HEK293 (cell line): ENCODE measurements around the gene SLC7A10.

Source experiments
- CTCF ChIA-PET: fragments of 350-600 bp; formaldehyde crosslinking; extraction: SDS; loops from one replicate; lab custom pipeline; 2021; ENCODE audit warnings: antibody characterized with exemption; lab: Yijun Ruan, JAX
- POLR2A ChIA-PET: fragments of 300-600 bp; formaldehyde crosslinking; extraction: SDS; loops from one replicate; lab custom pipeline; 2020; ENCODE audit warnings: antibody characterized with exemption, inconsistent platforms; lab: Yijun Ruan, JAX
- H3K27ac ChIP-seq: fragments of 200-500 bp; sonication (Bioruptor generic); 2 replicates; pipeline ENCODE4 v1.5.1; 2014; ENCODE audit warnings: low read depth, low read length, control low read depth, inconsistent platforms; ENCODE audit errors: extremely low read depth
- H3K36me3 ChIP-seq, 2 experiments: fragments of 200-500 bp in 1 of 2; sonication (Bioruptor generic) in 1 of 2; 1 replicate in 1 of 2; 2 replicates in 1 of 2; pipeline ENCODE4 v1.5.1; 2014 to 2017; ENCODE audit warnings: inconsistent platforms in 2 of 2, low read length in 2 of 2; ENCODE audit not compliant: control insufficient read depth in 2 of 2, insufficient read depth in 1 of 2
- H3K4me1 ChIP-seq: fragments of 200-500 bp; sonication (Bioruptor generic); 2 replicates; pipeline ENCODE4 v1.5.1; 2014; ENCODE audit warnings: mild to moderate bottlenecking, low read length, inconsistent platforms; ENCODE audit not compliant: control insufficient read depth, insufficient read depth
- H3K4me3 ChIP-seq: 2 replicates; pipeline ENCODE4 v1.5.1; 2011; ENCODE audit warnings: low read depth, mild to moderate bottlenecking, control low read depth, low read length, moderate library complexity
- H3K9me3 ChIP-seq: fragments of 200-500 bp; sonication (Bioruptor generic); 2 replicates; pipeline ENCODE4 v1.5.1; 2014; ENCODE audit warnings: low read depth, low read length, inconsistent platforms; ENCODE audit not compliant: control insufficient read depth, insufficient read depth
- AEBP2 ChIP-seq: fragments of 450-650 bp; formaldehyde crosslinking; IDR thresholded peaks from 2 replicates; pipeline ENCODE4 v1.5.1; 2016; ENCODE audit warnings: missing biosample characterization, missing genetic modification characterization, borderline replicate concordance
- EGR2 ChIP-seq: fragments of 450-650 bp; formaldehyde crosslinking; IDR thresholded peaks from 2 replicates; pipeline ENCODE4 v1.5.1; 2016; ENCODE audit warnings: low read depth, missing biosample characterization, missing genetic modification characterization
- IKZF3 ChIP-seq: fragments of 450-650 bp; IDR thresholded peaks from 2 replicates; pipeline ENCODE4 v1.5.0; 2018; ENCODE audit warnings: missing biosample characterization, mild to moderate bottlenecking, missing genetic modification characterization, moderate library complexity
- PRDM1 ChIP-seq: fragments of 450-650 bp; formaldehyde crosslinking; IDR thresholded peaks from 2 replicates; pipeline ENCODE4; 2016; ENCODE audit warnings: missing biosample characterization, missing genetic modification characterization
- REPIN1 ChIP-seq: fragments of 450-650 bp; formaldehyde crosslinking; IDR thresholded peaks from 2 replicates; pipeline ENCODE4 v1.5.1; 2017; ENCODE audit warnings: missing biosample characterization, missing genetic modification characterization, low read depth
- TCF7L2 ChIP-seq: IDR thresholded peaks from 2 replicates; pipeline ENCODE4 v1.6.1; 2011; ENCODE audit warnings: low read depth, mild to moderate bottlenecking, inconsistent platforms, low read length, moderate library complexity, borderline replicate concordance
- ZBTB7A ChIP-seq: fragments of 450-650 bp; formaldehyde crosslinking; IDR thresholded peaks from 2 replicates; pipeline ENCODE4 v1.5.1; 2016; ENCODE audit warnings: low read depth, missing biosample characterization, missing genetic modification characterization
- ZNF140 ChIP-seq: fragments of 450-650 bp; formaldehyde crosslinking; IDR thresholded peaks from 2 replicates; pipeline ENCODE4 v1.5.1; 2016; ENCODE audit warnings: missing biosample characterization, missing genetic modification characterization
- ZNF146 ChIP-seq: fragments of 450-650 bp; formaldehyde crosslinking; IDR thresholded peaks from 2 replicates; pipeline ENCODE4 v1.5.1; 2016; ENCODE audit warnings: missing biosample characterization, missing genetic modification characterization
- ZNF157 ChIP-seq: fragments of 450-650 bp; formaldehyde crosslinking; IDR thresholded peaks from 2 replicates; pipeline ENCODE4 v1.5.1; 2016; ENCODE audit warnings: missing biosample characterization, missing genetic modification characterization
- ZNF169 ChIP-seq: fragments of 450-650 bp; formaldehyde crosslinking; IDR thresholded peaks from 2 replicates; pipeline ENCODE4 v1.5.1; 2016; ENCODE audit warnings: missing biosample characterization, missing genetic modification characterization
- ZNF221 ChIP-seq: fragments of 450-650 bp; formaldehyde crosslinking; IDR thresholded peaks from 2 replicates; pipeline ENCODE4 v1.5.1; 2017; ENCODE audit warnings: missing biosample characterization, missing genetic modification characterization, borderline replicate concordance
- ZNF23 ChIP-seq: fragments of 450-650 bp; formaldehyde crosslinking; IDR thresholded peaks from 2 replicates; pipeline ENCODE4 v1.5.1; 2016; ENCODE audit warnings: missing biosample characterization, missing genetic modification characterization, borderline replicate concordance
- ZNF366 ChIP-seq: fragments of 450-650 bp; formaldehyde crosslinking; conservative IDR thresholded peaks from 2 replicates; pipeline ENCODE4 v1.5.1; 2016; ENCODE audit warnings: missing biosample characterization, missing genetic modification characterization
- ZNF37A ChIP-seq: fragments of 450-650 bp; IDR thresholded peaks from 2 replicates; pipeline ENCODE4 v1.5.1; 2018; ENCODE audit warnings: missing biosample characterization, missing genetic modification characterization
- ZNF701 ChIP-seq: fragments of 450-650 bp; formaldehyde crosslinking; IDR thresholded peaks from 2 replicates; pipeline ENCODE4 v1.5.1; 2016; ENCODE audit warnings: missing biosample characterization, missing genetic modification characterization
- ZNF704 ChIP-seq: fragments of 450-650 bp; formaldehyde crosslinking; IDR thresholded peaks from 2 replicates; pipeline ENCODE4 v1.5.1; 2016; ENCODE audit warnings: missing biosample characterization, missing genetic modification characterization
- ZNF747 ChIP-seq: fragments of 450-650 bp; formaldehyde crosslinking; IDR thresholded peaks from 2 replicates; pipeline ENCODE4 v1.5.1; 2016; ENCODE audit warnings: missing biosample characterization, missing genetic modification characterization
- ZSCAN30 ChIP-seq: fragments of 450-650 bp; IDR thresholded peaks from 2 replicates; pipeline ENCODE4 v1.5.1; 2018; ENCODE audit warnings: missing biosample characterization, mild to moderate bottlenecking, missing genetic modification characterization, moderate library complexity
- ZSCAN4 ChIP-seq: fragments of 450-650 bp; formaldehyde crosslinking; IDR thresholded peaks from 2 replicates; pipeline ENCODE4 v1.5.1; 2017; ENCODE audit warnings: missing biosample characterization, missing genetic modification characterization
- TF ChIP-seq, protein P1 (sequence below): fragments of 450-650 bp; formaldehyde crosslinking; IDR thresholded peaks from 2 replicates; pipeline ENCODE4 v1.5.1; 2016; ENCODE audit warnings: missing biosample characterization, missing genetic modification characterization

SLC7A10 gene

GRCh38 chr19:33216198-33216830, 9.3 kb downstream of the SLC7A10 start:
- POLR2A ChIA-PET: no interaction called here
- Histone ChIP-seq H3K27ac (no peak overlapping the region), H3K4me1 (peaks cover 2% of the 10 kb centered on the region; the same call in 1 of the 2 replicates), H3K9me3 (no peaks in the 10 kb centered on the region), H3K4me3 (no peak overlapping the region)
- CTCF ChIA-PET: interaction anchor here (0.7 kb wide), 1 partner anchor 32 kb away, joined by 3 read pairs; no protein-coding TSS in a partner anchor
- TF ChIP-seq ZNF157 (tag by site-specific recombination): no peak
- no peak for TF ChIP-seq ZNF37A
- TF ChIP-seq ZBTB7A: no peak
- TF ChIP-seq ZNF146 (tag by site-specific recombination): no peak
- TF ChIP-seq, protein P1, sequence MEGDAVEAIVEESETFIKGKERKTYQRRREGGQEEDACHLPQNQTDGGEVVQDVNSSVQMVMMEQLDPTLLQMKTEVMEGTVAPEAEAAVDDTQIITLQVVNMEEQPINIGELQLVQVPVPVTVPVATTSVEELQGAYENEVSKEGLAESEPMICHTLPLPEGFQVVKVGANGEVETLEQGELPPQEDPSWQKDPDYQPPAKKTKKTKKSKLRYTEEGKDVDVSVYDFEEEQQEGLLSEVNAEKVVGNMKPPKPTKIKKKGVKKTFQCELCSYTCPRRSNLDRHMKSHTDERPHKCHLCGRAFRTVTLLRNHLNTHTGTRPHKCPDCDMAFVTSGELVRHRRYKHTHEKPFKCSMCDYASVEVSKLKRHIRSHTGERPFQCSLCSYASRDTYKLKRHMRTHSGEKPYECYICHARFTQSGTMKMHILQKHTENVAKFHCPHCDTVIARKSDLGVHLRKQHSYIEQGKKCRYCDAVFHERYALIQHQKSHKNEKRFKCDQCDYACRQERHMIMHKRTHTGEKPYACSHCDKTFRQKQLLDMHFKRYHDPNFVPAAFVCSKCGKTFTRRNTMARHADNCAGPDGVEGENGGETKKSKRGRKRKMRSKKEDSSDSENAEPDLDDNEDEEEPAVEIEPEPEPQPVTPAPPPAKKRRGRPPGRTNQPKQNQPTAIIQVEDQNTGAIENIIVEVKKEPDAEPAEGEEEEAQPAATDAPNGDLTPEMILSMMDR (tag by site-specific recombination): peak; percentile 58
- no peak for TF ChIP-seq ZNF169
- TF ChIP-seq ZNF140 (tag by site-specific recombination): no peak
- TF ChIP-seq ZNF747: 0 out of 2 replicates have a peak, but pooled peaks have one; percentile 17
- TF ChIP-seq ZNF366 (tag by site-specific recombination): 0 out of 2 replicates have a peak, but pooled peaks have one; percentile 53
- TF ChIP-seq PRDM1: peak; percentile 100
- TF ChIP-seq ZSCAN30 (tag by site-specific recombination): no peak
- no peak for TF ChIP-seq AEBP2 (tag by site-specific recombination)
- TF ChIP-seq ZNF701 (tag by site-specific recombination): no peak
- no peak for TF ChIP-seq IKZF3
- no peak for TF ChIP-seq ZSCAN4 (tag by site-specific recombination)
- TF ChIP-seq TCF7L2: no peak
- TF ChIP-seq, all 188 proteins: peak for 4
- H3K36me3 ChIP-seq: no peaks in the 10 kb centered on the region

DNA sequence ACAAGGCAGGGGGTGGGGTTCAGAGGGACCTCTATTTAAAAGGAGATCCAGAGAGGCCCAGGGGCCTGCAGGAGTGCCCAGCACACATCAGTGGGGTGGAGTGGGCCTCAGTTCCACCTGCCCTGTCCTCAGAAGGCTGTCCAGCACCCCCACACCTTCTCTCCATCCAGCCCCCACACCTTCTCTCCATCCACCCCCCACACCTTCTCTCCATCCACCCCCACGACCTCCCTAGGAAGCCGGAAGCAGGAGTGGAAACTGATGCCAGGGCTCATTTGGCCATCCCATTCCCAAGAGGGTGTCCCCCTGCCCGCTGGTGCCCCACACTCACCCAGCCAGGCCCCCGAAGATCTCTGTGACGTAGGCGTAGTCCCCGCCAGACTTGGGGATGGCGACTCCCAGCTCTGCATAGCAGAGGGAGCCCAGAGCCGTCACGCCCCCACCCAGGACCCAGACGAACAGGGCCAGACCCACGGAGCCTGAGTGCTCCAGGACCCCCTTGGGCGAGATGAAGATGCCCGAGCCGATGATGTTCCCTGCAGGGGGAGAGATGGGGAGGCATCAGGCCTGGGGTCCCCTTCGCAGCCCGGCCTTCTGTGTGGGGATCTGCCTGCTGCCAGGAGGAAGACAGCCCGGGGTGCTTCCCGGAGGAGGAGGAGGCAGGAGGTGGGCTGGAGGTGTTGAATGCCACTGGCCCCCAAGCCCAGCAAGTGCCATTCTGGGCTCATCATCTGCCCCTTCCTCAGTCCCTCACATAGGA, 10.0 kb downstream of the SLC7A10 start:
- no peaks in the 10 kb centered on the region for H3K9me3 ChIP-seq
- H3K36me3 ChIP-seq: no peaks in the 10 kb centered on the region
- H3K27ac ChIP-seq: no peak overlapping the region
- peaks cover 2% of the 10 kb centered on the region; the same call in 1 of the 2 replicates for H3K4me1 ChIP-seq
- POLR2A ChIA-PET: no interaction called here
- CTCF ChIA-PET: interaction anchor here (0.6 to 2.9 kb wide), 9 partner anchors 19 to 1095 kb away, joined by 3 to 19 read pairs (median 4); no protein-coding TSS in a partner anchor
- H3K4me3 ChIP-seq: no peak overlapping the region
- TF ChIP-seq ZNF366 (tag by site-specific recombination) (peak; percentile 78), ZNF704 (tag by site-specific recombination) (no peak), REPIN1 (no peak), EGR2 (tag by site-specific recombination) (peak; percentile 52), ZNF23 (tag by site-specific recombination) (0 out of 2 replicates have a peak, but pooled peaks have one; percentile 7), ZNF221 (tag by site-specific recombination) (no peak)
